Measurements from ENCODE around the gene MMP3. TPM values are rescaled to one million over a fixed set of nuclear protein-coding genes. Genes with fewer than 3 reads are reported as not detected.

The MMP3 gene
- total and polyA plus RNA-seq, 10 donors = not detected

- Histone ChIP-seq H3K4me3 (no peak overlapping the region), H3K4me1 (no peaks in the 10 kb centered on the region), H3K9me3 (peaks cover 0 to 17% (median 7%) of the 10 kb centered on the region in 8 donors), H3K36me3 (no peaks in the 10 kb centered on the region), H3K27me3 (replicated peaks in 1 of 7) (peaks cover 0 to 9% (median 0%) of the 10 kb centered on the region in 7 donors), H3K27ac (no peak overlapping the region)
- intact Hi-C loops (cut with DNase I; ENCODE audit: low total_unique reads) = no loop called here
- TF ChIP-seq POLR2AphosphoS5 (IDR thresholded peaks at IDR 0.05) (no peak), POLR2A (IDR thresholded peaks at IDR 0.05) (no peak), CTCF (IDR thresholded peaks at IDR 0.05 in 8 of 11, conservative IDR thresholded peaks at IDR 0.05 in 3 of 11) (no peak)
- WGBS, 5 donors = 63 to 79% (median 75%) methylated on average over 1 of the region's 1 CpG
- DNase-seq = no peak
Observed at GRCh38 chr11:102813484-102813883, 29.9 kb downstream of the MMP3 start.

DNA sequence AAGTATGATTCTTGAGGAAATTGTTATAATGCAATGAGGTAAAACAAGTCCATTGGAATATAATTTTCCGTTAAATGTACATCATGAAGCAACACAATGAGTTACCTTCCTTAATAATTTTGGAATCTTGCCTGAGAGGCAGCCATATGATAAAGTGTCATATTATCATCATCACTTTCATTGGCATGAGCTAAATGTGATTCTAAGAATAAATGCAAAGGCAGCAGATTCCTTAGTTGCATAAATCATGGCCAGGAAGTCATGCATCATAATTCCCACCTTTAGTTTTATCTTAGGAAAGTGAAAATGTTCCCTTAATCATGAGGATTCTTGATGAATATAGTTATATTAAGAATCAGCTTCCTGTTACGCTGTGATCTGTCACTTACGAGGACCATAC is 31.2 kb downstream of the MMP3 start:
- H3K9me3 ChIP-seq = peaks cover 0 to 12% (median 6%) of the 10 kb centered on the region in 8 donors
- peaks cover 0 to 15% (median 0%) of the 10 kb centered on the region in 7 donors for H3K27me3 ChIP-seq (replicated peaks in 1 of 7)
- H3K36me3 ChIP-seq = no peaks in the 10 kb centered on the region
- no peak for TF ChIP-seq CTCF (IDR thresholded peaks at IDR 0.05 in 8 of 11, conservative IDR thresholded peaks at IDR 0.05 in 3 of 11)
- TF ChIP-seq POLR2A (IDR thresholded peaks at IDR 0.05) = no peak
- no peak for TF ChIP-seq POLR2AphosphoS5 (IDR thresholded peaks at IDR 0.05)
- intact Hi-C loops (cut with DNase I; ENCODE audit: low total_unique reads) = no loop called here
- no peak overlapping the region for H3K4me3 ChIP-seq
- 69 to 81% (median 75%) methylated on average over 3 of the region's 3 CpGs for WGBS, 5 donors
- H3K27ac ChIP-seq = no peak overlapping the region
- no peak for DNase-seq
- H3K4me1 ChIP-seq = no peaks in the 10 kb centered on the region

- no peaks in the 10 kb centered on the region for H3K4me1 ChIP-seq
- intact Hi-C loops (cut with DNase I; ENCODE audit: low total_unique reads) = no loop called here
- DNase-seq = no peak
- peaks cover 0 to 10% (median 0%) of the 10 kb centered on the region in 8 donors for H3K9me3 ChIP-seq
- H3K27ac ChIP-seq = no peak overlapping the region
- no peak overlapping the region for H3K4me3 ChIP-seq
- 11 to 15% (median 13%) methylated on average over 3 of the region's 3 CpGs for WGBS, 5 donors
- TF ChIP-seq POLR2AphosphoS5 (IDR thresholded peaks at IDR 0.05) = no peak
- TF ChIP-seq POLR2A (IDR thresholded peaks at IDR 0.05) = no peak
- no peaks in the 10 kb centered on the region for H3K36me3 ChIP-seq
- peaks cover 0 to 15% (median 0%) of the 10 kb centered on the region in 7 donors for H3K27me3 ChIP-seq (replicated peaks in 1 of 7)
Observed at GRCh38 chr11:102810950-102811660, 32.3 kb downstream of the MMP3 start.

- no peak overlapping the region for H3K27ac ChIP-seq
- no peak for TF ChIP-seq POLR2A (IDR thresholded peaks at IDR 0.05)
- TF ChIP-seq CTCF (IDR thresholded peaks at IDR 0.05 in 8 of 11, conservative IDR thresholded peaks at IDR 0.05 in 3 of 11) = no peak
- TF ChIP-seq POLR2AphosphoS5 (IDR thresholded peaks at IDR 0.05) = no peak
- 77 to 88% (median 80%) methylated on average over 2 of the region's 2 CpGs for WGBS, 5 donors
- DNase-seq = no peak
- H3K4me3 ChIP-seq = no peak overlapping the region
- H3K9me3 ChIP-seq = peaks cover 0 to 3% (median 0%) of the 10 kb centered on the region in 8 donors
- intact Hi-C loops (cut with DNase I; ENCODE audit: low total_unique reads) = no loop called here
- no peaks in the 10 kb centered on the region for H3K4me1 ChIP-seq
- peaks cover 0 to 15% (median 0%) of the 10 kb centered on the region in 7 donors for H3K27me3 ChIP-seq (replicated peaks in 1 of 7)
- H3K36me3 ChIP-seq = no peaks in the 10 kb centered on the region
Observed at GRCh38 chr11:102809971-102810370, 33.4 kb downstream of the MMP3 start.

Data from spleen (tissue), 11 donors.